ENCODE results near the gene ARRB1. TPM values are rescaled to one million over a fixed set of nuclear protein-coding genes. Genes with fewer than 3 reads are reported as not detected.
A peak's percentile ranks its signal among the peaks of the same experiment; 100 is the strongest.

ARRB1 gene
- total RNA-seq, 1 donor = 14.5 TPM

GRCh38 chr11:75280770-75281468, 70.5 kb downstream of the ARRB1 start:
- Histone ChIP-seq H3K4me1 (ENCODE audit: insufficient read depth, low read length) (no peaks in the 10 kb centered on the region), H3K27me3 (ENCODE audit: insufficient read depth, low read length) (no peaks in the 10 kb centered on the region), H3K4me2 (ENCODE audit: insufficient read depth, low read length) (no peak overlapping the region), H3K4me3 (ENCODE audit: insufficient read depth, low read length) (no peak overlapping the region), H3K27ac (ENCODE audit: low read depth, low read length) (no peak overlapping the region), H3K36me3 (ENCODE audit: insufficient read depth, low read length) (no peaks in the 10 kb centered on the region), H2AFZ (ENCODE audit: low read length) (no peak overlapping the region), H3K79me2 (ENCODE audit: insufficient read depth, low read length) (no peaks in the 10 kb centered on the region), H4K20me1 (ENCODE audit: insufficient read depth, low read length) (no peaks in the 10 kb centered on the region), H3K9me3 (ENCODE audit: low read depth, low read length) (no peaks in the 10 kb centered on the region)
- no peak for TF ChIP-seq CTCF (IDR thresholded peaks at IDR 0.05; ENCODE audit: extremely low read depth, low read depth, low read length)
- peak; percentile 78 for DNase-seq (ENCODE audit: insufficient read length, low spot score, missing footprints)

- peak; percentile 95 for TF ChIP-seq CTCF (IDR thresholded peaks at IDR 0.05; ENCODE audit: extremely low read depth, low read depth, low read length)
- H3K4me3 ChIP-seq (ENCODE audit: insufficient read depth, low read length) = no peak overlapping the region
- no peak overlapping the region for H3K4me2 ChIP-seq (ENCODE audit: insufficient read depth, low read length)
- H3K79me2 ChIP-seq (ENCODE audit: insufficient read depth, low read length) = no peaks in the 10 kb centered on the region
- no peaks in the 10 kb centered on the region for H3K9me3 ChIP-seq (ENCODE audit: low read depth, low read length)
- no peaks in the 10 kb centered on the region for H3K27me3 ChIP-seq (ENCODE audit: insufficient read depth, low read length)
- H3K4me1 ChIP-seq (ENCODE audit: insufficient read depth, low read length) = no peaks in the 10 kb centered on the region
- no peak overlapping the region for H2AFZ ChIP-seq (ENCODE audit: low read length)
- no peak overlapping the region for H3K27ac ChIP-seq (ENCODE audit: low read depth, low read length)
- peak; percentile 97 for DNase-seq (ENCODE audit: insufficient read length, low spot score, missing footprints)
- no peaks in the 10 kb centered on the region for H3K36me3 ChIP-seq (ENCODE audit: insufficient read depth, low read length)
- H4K20me1 ChIP-seq (ENCODE audit: insufficient read depth, low read length) = no peaks in the 10 kb centered on the region
Observed at GRCh38 chr11:75280227-75280701, 71.2 kb downstream of the ARRB1 start.

DNA sequence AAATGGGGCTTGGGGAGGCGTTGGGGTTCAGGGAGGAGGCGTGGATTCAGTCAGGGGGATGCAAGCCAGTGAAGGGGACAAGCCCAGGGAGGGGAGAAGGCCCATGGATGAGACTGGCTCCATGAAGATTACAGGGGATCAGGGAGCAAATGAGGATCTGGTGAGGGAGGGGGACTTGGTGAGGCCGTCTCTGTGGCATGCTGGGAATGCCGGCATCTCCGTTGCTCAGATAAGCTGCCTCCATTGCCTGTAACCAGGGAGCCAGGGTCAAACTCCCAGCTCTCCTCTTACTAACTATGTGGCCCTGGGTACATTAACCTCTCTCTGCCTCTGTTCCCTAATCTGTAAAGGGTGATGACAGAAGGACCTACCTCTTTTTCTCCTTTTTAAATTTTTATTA, 72.2 kb downstream of the ARRB1 start:
- no peak overlapping the region for H3K4me3 ChIP-seq (ENCODE audit: insufficient read depth, low read length)
- DNase-seq (ENCODE audit: insufficient read length, low spot score, missing footprints) = peak; percentile 77
- H2AFZ ChIP-seq (ENCODE audit: low read length) = no peak overlapping the region
- no peak overlapping the region for H3K4me2 ChIP-seq (ENCODE audit: insufficient read depth, low read length)
- no peaks in the 10 kb centered on the region for H3K27me3 ChIP-seq (ENCODE audit: insufficient read depth, low read length)
- no peaks in the 10 kb centered on the region for H3K9me3 ChIP-seq (ENCODE audit: low read depth, low read length)
- H4K20me1 ChIP-seq (ENCODE audit: insufficient read depth, low read length) = no peaks in the 10 kb centered on the region
- no peaks in the 10 kb centered on the region for H3K79me2 ChIP-seq (ENCODE audit: insufficient read depth, low read length)
- H3K4me1 ChIP-seq (ENCODE audit: insufficient read depth, low read length) = no peaks in the 10 kb centered on the region
- H3K36me3 ChIP-seq (ENCODE audit: insufficient read depth, low read length) = no peaks in the 10 kb centered on the region
- no peak for TF ChIP-seq CTCF (IDR thresholded peaks at IDR 0.05; ENCODE audit: extremely low read depth, low read depth, low read length)
- H3K27ac ChIP-seq (ENCODE audit: low read depth, low read length) = no peak overlapping the region

DNA sequence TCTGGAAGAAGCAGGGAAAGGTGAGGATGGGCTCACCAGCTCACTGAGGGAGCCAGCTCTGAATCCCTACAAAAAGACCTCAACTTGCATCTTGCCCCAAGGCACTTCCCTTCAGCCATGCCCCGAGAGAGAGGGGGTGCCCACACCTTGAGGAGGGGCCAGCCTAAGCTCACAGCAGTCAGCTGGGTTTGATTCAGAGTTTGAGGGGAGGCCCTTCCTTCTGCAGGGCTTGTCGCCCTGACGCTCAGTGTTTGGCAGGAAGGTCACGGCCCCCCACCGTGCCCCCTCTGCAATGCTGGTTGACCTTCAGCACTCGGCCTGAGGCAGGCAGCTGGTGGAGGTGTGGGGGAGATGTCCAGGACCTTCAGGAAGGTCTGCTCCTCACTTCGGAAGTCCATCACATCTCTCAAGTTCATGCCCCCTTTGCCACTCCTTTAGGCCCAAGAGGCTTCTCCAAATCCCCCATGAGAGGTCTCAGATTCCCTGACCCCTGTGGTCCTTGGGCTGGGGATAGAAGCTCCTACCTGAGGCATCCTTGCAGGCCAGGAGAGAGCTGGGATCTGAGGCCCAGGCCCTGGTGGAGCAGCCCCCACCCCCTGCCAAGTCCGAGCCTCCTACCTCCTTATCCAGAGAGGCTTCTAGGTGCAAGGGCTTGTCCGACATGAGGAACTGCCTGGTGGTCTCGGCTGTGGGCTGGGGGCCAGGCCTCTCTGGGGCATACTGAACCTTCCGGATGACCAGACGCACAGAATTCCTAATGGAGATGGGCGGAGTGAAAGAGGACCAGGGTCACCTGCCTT, 73.3 kb downstream of the ARRB1 start:
- Histone ChIP-seq H3K4me1 (ENCODE audit: insufficient read depth, low read length) (no peaks in the 10 kb centered on the region), H3K27ac (ENCODE audit: low read depth, low read length) (no peak overlapping the region), H2AFZ (ENCODE audit: low read length) (no peak overlapping the region), H3K9me3 (ENCODE audit: low read depth, low read length) (no peaks in the 10 kb centered on the region), H4K20me1 (ENCODE audit: insufficient read depth, low read length) (no peaks in the 10 kb centered on the region), H3K79me2 (ENCODE audit: insufficient read depth, low read length) (no peaks in the 10 kb centered on the region), H3K36me3 (ENCODE audit: insufficient read depth, low read length) (no peaks in the 10 kb centered on the region), H3K4me3 (ENCODE audit: insufficient read depth, low read length) (no peak overlapping the region), H3K4me2 (ENCODE audit: insufficient read depth, low read length) (no peak overlapping the region), H3K27me3 (ENCODE audit: insufficient read depth, low read length) (no peaks in the 10 kb centered on the region)
- no peak for TF ChIP-seq CTCF (IDR thresholded peaks at IDR 0.05; ENCODE audit: extremely low read depth, low read depth, low read length)
- DNase-seq (ENCODE audit: insufficient read length, low spot score, missing footprints) = no peak
